ENCODE results near the gene CASQ1.

DNA sequence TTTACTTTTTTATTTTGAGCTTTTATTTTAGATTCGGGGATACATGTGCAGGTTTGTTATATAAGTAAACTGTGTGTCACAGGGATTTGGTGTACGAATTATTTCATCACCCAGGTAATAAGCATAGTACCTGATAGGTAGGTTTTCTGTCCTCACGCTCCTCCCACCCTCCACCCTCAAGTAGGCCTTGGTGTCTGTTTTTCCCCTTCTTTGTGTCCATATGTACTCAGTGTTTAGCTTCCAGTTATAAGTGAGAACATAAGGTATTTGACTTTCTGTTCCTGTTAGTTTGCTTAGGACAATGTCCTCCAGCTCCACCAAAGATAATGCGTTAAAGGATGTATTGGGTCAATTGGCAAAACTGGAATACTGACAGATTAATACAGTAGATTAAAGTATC is 33.2 kb upstream of the CASQ1 start:
- TF ChIP-seq ARNT (IDR thresholded peaks at IDR 0.05), result no peak
- no peak for TF ChIP-seq TARDBP (IDR thresholded peaks at IDR 0.05)
- no peak for TF ChIP-seq SP1 (IDR thresholded peaks at IDR 0.05)
- TF ChIP-seq ZNF384 (IDR thresholded peaks at IDR 0.05), result no peak
- TF ChIP-seq FOXM1 (IDR thresholded peaks at IDR 0.05; ENCODE audit: borderline replicate concordance), result no peak
- TF ChIP-seq, protein P1, sequence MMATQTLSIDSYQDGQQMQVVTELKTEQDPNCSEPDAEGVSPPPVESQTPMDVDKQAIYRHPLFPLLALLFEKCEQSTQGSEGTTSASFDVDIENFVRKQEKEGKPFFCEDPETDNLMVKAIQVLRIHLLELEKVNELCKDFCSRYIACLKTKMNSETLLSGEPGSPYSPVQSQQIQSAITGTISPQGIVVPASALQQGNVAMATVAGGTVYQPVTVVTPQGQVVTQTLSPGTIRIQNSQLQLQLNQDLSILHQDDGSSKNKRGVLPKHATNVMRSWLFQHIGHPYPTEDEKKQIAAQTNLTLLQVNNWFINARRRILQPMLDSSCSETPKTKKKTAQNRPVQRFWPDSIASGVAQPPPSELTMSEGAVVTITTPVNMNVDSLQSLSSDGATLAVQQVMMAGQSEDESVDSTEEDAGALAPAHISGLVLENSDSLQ (IDR thresholded peaks at IDR 0.05), result no peak

Measured in HEK293T (cell line).